ENCODE data around the gene SLC16A12.
"Not testable (repeated sequence)": the region's sequence is repeated elsewhere in the genome, so short reads cannot be mapped to it uniquely, and the experiment has no call there.

SLC16A12 gene

GRCh38 chr10:89469517-89469916 is 65.9 kb downstream of the SLC16A12 start:
- H3K9me3 ChIP-seq (ENCODE audit: control insufficient read depth, insufficient read depth, low read depth, low read length): no peaks in the 10 kb centered on the region
- H3K27me3 ChIP-seq (ENCODE audit: control insufficient read depth, insufficient read depth, low read length): no peaks in the 10 kb centered on the region
- no peaks in the 10 kb centered on the region for H3K4me1 ChIP-seq (ENCODE audit: control insufficient read depth, insufficient read depth, low read length)
- no peaks in the 10 kb centered on the region for H3K36me3 ChIP-seq (ENCODE audit: control insufficient read depth, insufficient read depth, low read length)
- no peak overlapping the region for H3K9ac ChIP-seq (ENCODE audit: low read length)
- no peak overlapping the region for H3K27ac ChIP-seq (ENCODE audit: low read depth, low read length)
- H3K4me3 ChIP-seq (ENCODE audit: low read depth, low read length): no peak overlapping the region

GRCh38 chr10:89468191-89468965 is 67.0 kb downstream of the SLC16A12 start:
- no peaks in the 10 kb centered on the region for H3K9me3 ChIP-seq (ENCODE audit: control insufficient read depth, insufficient read depth, low read depth, low read length)
- no peak overlapping the region for H3K4me3 ChIP-seq (ENCODE audit: low read depth, low read length)
- no peak overlapping the region for H3K27ac ChIP-seq (ENCODE audit: low read depth, low read length)
- H3K36me3 ChIP-seq (ENCODE audit: control insufficient read depth, insufficient read depth, low read length): no peaks in the 10 kb centered on the region
- no peak overlapping the region for H3K9ac ChIP-seq (ENCODE audit: low read length)
- H3K27me3 ChIP-seq (ENCODE audit: control insufficient read depth, insufficient read depth, low read length): no peaks in the 10 kb centered on the region
- no peaks in the 10 kb centered on the region for H3K4me1 ChIP-seq (ENCODE audit: control insufficient read depth, insufficient read depth, low read length)

- Histone ChIP-seq H3K4me1 (ENCODE audit: control insufficient read depth, insufficient read depth, low read length) (no peaks in the 10 kb centered on the region), H3K9ac (ENCODE audit: low read length) (no peak overlapping the region), H3K4me3 (ENCODE audit: low read depth, low read length) (no peak overlapping the region), H3K36me3 (ENCODE audit: control insufficient read depth, insufficient read depth, low read length) (no peaks in the 10 kb centered on the region), H3K27me3 (ENCODE audit: control insufficient read depth, insufficient read depth, low read length) (no peaks in the 10 kb centered on the region), H3K27ac (ENCODE audit: low read depth, low read length) (no peak overlapping the region), H3K9me3 (ENCODE audit: control insufficient read depth, insufficient read depth, low read depth, low read length) (no peaks in the 10 kb centered on the region)
These were observed 68.8 kb downstream of the SLC16A12 start for GRCh38 chr10:89466599-89467035.

- Histone ChIP-seq H3K4me3 (ENCODE audit: low read depth, low read length) (no peak overlapping the region), H3K9ac (ENCODE audit: low read length) (no peak overlapping the region), H3K4me1 (ENCODE audit: control insufficient read depth, insufficient read depth, low read length) (no peaks in the 10 kb centered on the region), H3K27me3 (ENCODE audit: control insufficient read depth, insufficient read depth, low read length) (no peaks in the 10 kb centered on the region), H3K36me3 (ENCODE audit: control insufficient read depth, insufficient read depth, low read length) (no peaks in the 10 kb centered on the region), H3K27ac (ENCODE audit: low read depth, low read length) (no peak overlapping the region), H3K9me3 (ENCODE audit: control insufficient read depth, insufficient read depth, low read depth, low read length) (no peaks in the 10 kb centered on the region)
These were observed 70.2 kb downstream of the SLC16A12 start for GRCh38 chr10:89465196-89465595.

GRCh38 chr10:89463846-89464537 is 71.4 kb downstream of the SLC16A12 start:
- Histone ChIP-seq H3K4me1 (ENCODE audit: control insufficient read depth, insufficient read depth, low read length) (no peaks in the 10 kb centered on the region), H3K9ac (ENCODE audit: low read length) (no peak overlapping the region), H3K9me3 (ENCODE audit: control insufficient read depth, insufficient read depth, low read depth, low read length) (no peaks in the 10 kb centered on the region), H3K27me3 (ENCODE audit: control insufficient read depth, insufficient read depth, low read length) (no peaks in the 10 kb centered on the region), H3K4me3 (ENCODE audit: low read depth, low read length) (no peak overlapping the region), H3K36me3 (ENCODE audit: control insufficient read depth, insufficient read depth, low read length) (no peaks in the 10 kb centered on the region), H3K27ac (ENCODE audit: low read depth, low read length) (no peak overlapping the region)

DNA sequence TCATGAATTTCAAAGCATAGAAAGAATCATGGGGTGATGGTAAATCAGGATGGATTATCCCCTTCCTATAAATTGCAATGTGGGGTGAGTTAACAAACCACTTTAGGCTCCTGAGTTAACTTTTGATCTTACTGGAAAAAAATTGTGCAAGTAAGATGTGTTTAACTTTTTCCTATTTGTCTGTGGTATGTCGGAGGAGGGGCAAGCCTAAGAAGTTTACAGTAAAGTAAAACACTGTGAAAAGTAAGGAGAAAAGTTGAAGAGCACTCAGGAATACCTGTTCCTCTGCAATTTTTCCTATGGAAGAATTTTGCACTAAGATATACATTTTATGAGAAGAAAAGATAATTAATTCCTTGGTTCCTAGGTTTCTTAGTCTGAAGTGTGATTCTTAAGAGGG is 76.6 kb downstream of the SLC16A12 start:
- Histone ChIP-seq H3K4me3 (ENCODE audit: low read depth, low read length) (no peak overlapping the region), H3K27ac (ENCODE audit: low read depth, low read length) (no peak overlapping the region), H3K4me1 (ENCODE audit: control insufficient read depth, insufficient read depth, low read length) (no peaks in the 10 kb centered on the region), H3K9ac (ENCODE audit: low read length) (no peak overlapping the region), H3K36me3 (ENCODE audit: control insufficient read depth, insufficient read depth, low read length) (no peaks in the 10 kb centered on the region), H3K9me3 (ENCODE audit: control insufficient read depth, insufficient read depth, low read depth, low read length) (no peaks in the 10 kb centered on the region), H3K27me3 (ENCODE audit: control insufficient read depth, insufficient read depth, low read length) (no peaks in the 10 kb centered on the region)

GRCh38 chr10:89458291-89458690 is 77.1 kb downstream of the SLC16A12 start:
- Histone ChIP-seq H3K4me1 (ENCODE audit: control insufficient read depth, insufficient read depth, low read length) (no peaks in the 10 kb centered on the region), H3K27me3 (ENCODE audit: control insufficient read depth, insufficient read depth, low read length) (no peaks in the 10 kb centered on the region), H3K9ac (ENCODE audit: low read length) (no peak overlapping the region), H3K36me3 (ENCODE audit: control insufficient read depth, insufficient read depth, low read length) (no peaks in the 10 kb centered on the region), H3K9me3 (ENCODE audit: control insufficient read depth, insufficient read depth, low read depth, low read length) (no peaks in the 10 kb centered on the region), H3K27ac (ENCODE audit: low read depth, low read length) (no peak overlapping the region), H3K4me3 (ENCODE audit: low read depth, low read length) (no peak overlapping the region)

- H3K36me3 ChIP-seq (ENCODE audit: control insufficient read depth, insufficient read depth, low read length): no peaks in the 10 kb centered on the region
- no peaks in the 10 kb centered on the region for H3K4me1 ChIP-seq (ENCODE audit: control insufficient read depth, insufficient read depth, low read length)
- H3K27me3 ChIP-seq (ENCODE audit: control insufficient read depth, insufficient read depth, low read length): no peaks in the 10 kb centered on the region
- no peak overlapping the region for H3K9ac ChIP-seq (ENCODE audit: low read length)
- no peak overlapping the region for H3K4me3 ChIP-seq (ENCODE audit: low read depth, low read length)
- no peak overlapping the region for H3K27ac ChIP-seq (ENCODE audit: low read depth, low read length)
- H3K9me3 ChIP-seq (ENCODE audit: control insufficient read depth, insufficient read depth, low read depth, low read length): peaks cover 3% of the 10 kb centered on the region; the same call in 1 of the 2 replicates
These were observed 80.6 kb downstream of the SLC16A12 start for GRCh38 chr10:89454561-89455347.

DNA sequence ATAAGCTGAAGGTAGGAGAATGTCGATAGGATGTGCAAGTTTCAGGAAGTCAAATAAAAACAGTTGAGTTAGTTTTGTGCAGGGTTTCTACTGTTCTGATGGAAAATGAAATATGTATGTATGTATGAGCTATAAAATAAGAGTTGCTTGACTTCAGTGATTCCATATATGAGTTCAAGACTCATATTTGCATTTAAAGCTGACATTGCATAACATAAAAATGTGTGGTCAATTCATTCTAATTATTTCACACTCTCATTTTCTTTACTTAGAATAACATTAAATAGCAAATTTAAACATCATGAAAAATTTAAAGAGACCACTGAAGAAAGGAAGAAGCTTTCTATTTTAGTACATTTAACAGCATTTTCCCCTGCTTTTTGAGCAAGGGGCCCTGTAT is 83.2 kb downstream of the SLC16A12 start:
- no peaks in the 10 kb centered on the region for H3K36me3 ChIP-seq (ENCODE audit: control insufficient read depth, insufficient read depth, low read length)
- H3K4me3 ChIP-seq (ENCODE audit: low read depth, low read length): no peak overlapping the region
- no peak overlapping the region for H3K9ac ChIP-seq (ENCODE audit: low read length)
- no peaks in the 10 kb centered on the region for H3K27me3 ChIP-seq (ENCODE audit: control insufficient read depth, insufficient read depth, low read length)
- no peak overlapping the region for H3K27ac ChIP-seq (ENCODE audit: low read depth, low read length)
- no peaks in the 10 kb centered on the region for H3K4me1 ChIP-seq (ENCODE audit: control insufficient read depth, insufficient read depth, low read length)
- peaks cover 3% of the 10 kb centered on the region; the same call in 1 of the 2 replicates for H3K9me3 ChIP-seq (ENCODE audit: control insufficient read depth, insufficient read depth, low read depth, low read length)

GRCh38 chr10:89450901-89451300 is 84.5 kb downstream of the SLC16A12 start:
- peaks cover 3% of the 10 kb centered on the region; the same call in 1 of the 2 replicates for H3K9me3 ChIP-seq (ENCODE audit: control insufficient read depth, insufficient read depth, low read depth, low read length)
- no peaks in the 10 kb centered on the region for H3K36me3 ChIP-seq (ENCODE audit: control insufficient read depth, insufficient read depth, low read length)
- H3K4me3 ChIP-seq (ENCODE audit: low read depth, low read length): no peak overlapping the region
- no peaks in the 10 kb centered on the region for H3K27me3 ChIP-seq (ENCODE audit: control insufficient read depth, insufficient read depth, low read length)
- H3K4me1 ChIP-seq (ENCODE audit: control insufficient read depth, insufficient read depth, low read length): no peaks in the 10 kb centered on the region
- H3K27ac ChIP-seq (ENCODE audit: low read depth, low read length): no peak overlapping the region
- no peak overlapping the region for H3K9ac ChIP-seq (ENCODE audit: low read length)

DNA sequence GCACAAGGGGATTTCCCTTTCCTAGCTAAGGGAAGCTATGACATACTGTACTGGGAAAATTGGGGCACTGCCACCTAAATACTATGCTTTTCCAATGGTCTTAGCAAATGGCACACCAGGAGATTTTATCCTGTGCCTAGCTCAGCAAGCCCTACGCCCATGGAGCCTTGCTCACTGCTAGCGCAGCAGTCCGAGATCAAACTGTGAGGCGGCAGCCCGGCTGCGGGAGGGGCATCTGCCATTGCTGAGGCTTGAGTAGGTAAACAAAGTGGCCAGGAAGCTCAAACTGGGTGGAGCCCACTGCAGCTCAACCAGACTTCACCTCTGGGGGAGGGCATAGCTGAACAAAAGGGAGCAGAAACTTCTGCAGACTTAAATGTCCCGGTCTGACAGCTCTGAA is 90.6 kb downstream of the SLC16A12 start:
- H3K4me3 ChIP-seq (ENCODE audit: low read depth, low read length); H3K4me1 ChIP-seq (ENCODE audit: control insufficient read depth, insufficient read depth, low read length); H3K27ac ChIP-seq (ENCODE audit: low read depth, low read length); H3K36me3 ChIP-seq (ENCODE audit: control insufficient read depth, insufficient read depth, low read length); H3K9ac ChIP-seq (ENCODE audit: low read length); H3K27me3 ChIP-seq (ENCODE audit: control insufficient read depth, insufficient read depth, low read length); H3K9me3 ChIP-seq (ENCODE audit: control insufficient read depth, insufficient read depth, low read depth, low read length): not testable (repeated sequence)

Data from HUES6 (cell line).